T-helper 2 cell (primary cell): ENCODE data around the gene C16orf86.
A peak's percentile ranks its signal among the peaks of the same experiment; 100 is the strongest.

ENCODE experiments used
- DNase-seq, 5 experiments: peaks; one replicate each; pipeline versions ENCODE4 v3.0.0 to v3.0.0-alpha.2; 2012 to 2022

C16orf86 gene

GRCh38 chr16:67697422-67698185 is 31.0 kb downstream of the C16orf86 start:
- DNase-seq: no peak

DNA sequence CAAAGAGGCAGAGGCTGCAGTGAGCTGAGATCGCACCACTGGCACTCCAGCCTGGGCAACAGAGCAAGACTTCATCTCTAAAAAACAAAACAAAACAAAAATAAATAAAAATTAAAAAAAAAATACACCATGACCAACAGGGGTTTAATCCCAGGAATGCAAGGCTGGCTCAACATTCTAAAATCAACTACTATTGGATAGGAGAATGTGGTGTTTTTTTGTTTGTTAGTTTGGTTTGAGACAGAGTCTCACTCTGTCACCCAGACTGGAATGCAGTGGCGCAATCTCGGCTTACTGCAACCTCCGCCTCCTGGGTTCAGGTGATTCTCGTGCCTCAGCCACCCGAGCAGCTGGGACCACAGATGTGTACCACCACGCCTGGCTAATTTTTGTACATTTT is 32.7 kb downstream of the C16orf86 start:
- DNase-seq: peak in 1 of 5 experiments; percentile 13

GRCh38 chr16:67701420-67701819 is 34.8 kb downstream of the C16orf86 start:
- DNase-seq: no peak

- DNase-seq: no peak
These were observed 35.5 kb downstream of the C16orf86 start for GRCh38 chr16:67702130-67702529.

DNA sequence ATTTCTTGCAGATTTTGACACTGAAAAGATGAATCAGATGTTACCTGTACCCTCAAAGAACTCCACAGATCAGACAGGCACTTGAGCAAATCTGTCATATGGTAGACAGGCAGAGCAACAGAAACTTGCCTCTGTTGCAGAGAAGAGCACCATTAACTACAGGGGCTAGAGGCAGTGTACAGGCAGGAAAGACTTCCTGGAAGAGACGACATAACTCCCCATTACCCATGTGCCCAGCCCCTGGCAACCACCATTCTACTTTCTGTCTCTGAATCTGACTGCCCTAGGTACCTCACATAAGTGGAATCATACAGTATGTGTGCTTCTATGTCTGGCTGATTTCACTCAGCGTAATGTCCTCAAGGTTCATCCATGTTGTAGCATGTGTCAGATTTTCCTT is 37.0 kb downstream of the C16orf86 start:
- DNase-seq: peak in 1 of 5 experiments; percentile 55

GRCh38 chr16:67704110-67704509 is 37.5 kb downstream of the C16orf86 start:
- no peak for DNase-seq

DNA sequence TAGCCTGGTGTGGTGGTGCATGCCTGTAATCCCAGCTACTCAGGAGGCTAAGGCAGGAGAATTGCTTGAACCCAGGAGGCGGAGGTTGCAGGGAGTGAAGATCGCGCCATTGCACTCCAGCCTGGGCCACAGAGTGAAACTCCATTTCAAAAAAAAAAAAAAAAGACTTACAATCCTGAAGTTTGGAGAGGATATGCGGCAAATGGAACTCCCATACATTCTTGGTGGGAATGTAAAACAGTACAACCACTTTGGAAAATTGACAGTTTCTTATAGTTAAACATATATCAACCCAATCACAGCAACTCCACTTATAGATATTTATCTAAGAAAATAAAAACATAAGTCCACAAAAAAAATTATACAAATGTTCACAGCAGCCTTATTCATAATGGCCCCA is 40.6 kb downstream of the C16orf86 start:
- DNase-seq: no peak

GRCh38 chr16:67707790-67708189 is 41.2 kb downstream of the C16orf86 start:
- no peak for DNase-seq

DNA sequence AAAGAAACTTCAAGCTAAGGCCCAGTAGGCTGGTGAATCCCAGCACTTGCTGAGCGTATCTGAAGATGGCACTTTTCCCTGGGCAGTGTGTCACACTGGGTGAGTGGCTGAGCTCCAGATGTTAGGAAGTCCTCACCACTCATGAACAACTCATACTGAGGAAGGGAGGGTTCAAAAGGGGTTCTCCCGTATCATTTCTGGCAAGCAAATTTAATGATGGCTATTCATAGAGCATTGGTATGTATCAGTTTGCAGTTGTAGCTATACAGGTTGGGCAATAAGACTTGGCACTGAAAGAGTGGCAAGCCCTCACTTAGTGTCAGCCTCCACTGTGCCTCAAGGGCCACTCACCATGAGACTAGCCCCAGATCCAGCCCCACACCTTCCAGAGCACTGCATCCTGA is 41.8 kb downstream of the C16orf86 start:
- no peak for DNase-seq

GRCh38 chr16:67709050-67709449 is 42.4 kb downstream of the C16orf86 start:
- DNase-seq: no peak

DNA sequence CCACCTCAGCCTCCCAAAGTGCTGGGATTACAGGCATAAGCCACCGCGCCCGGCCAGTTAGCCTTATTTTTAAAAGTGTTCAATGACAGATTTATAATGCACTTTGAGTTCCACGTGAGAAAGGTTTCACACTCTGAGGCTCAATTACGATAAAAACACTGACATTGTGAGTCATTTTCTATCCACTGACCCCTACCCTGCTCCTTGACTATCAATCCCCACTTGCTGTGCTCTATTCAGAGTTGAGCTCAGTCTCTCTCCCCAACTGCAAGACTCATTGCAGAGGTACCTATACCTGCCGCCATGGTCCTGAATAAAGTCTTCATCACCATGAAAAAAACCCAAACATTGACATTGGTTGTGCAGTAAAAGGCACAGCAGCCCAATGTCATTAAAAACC is 44.0 kb downstream of the C16orf86 start:
- no peak for DNase-seq

DNA sequence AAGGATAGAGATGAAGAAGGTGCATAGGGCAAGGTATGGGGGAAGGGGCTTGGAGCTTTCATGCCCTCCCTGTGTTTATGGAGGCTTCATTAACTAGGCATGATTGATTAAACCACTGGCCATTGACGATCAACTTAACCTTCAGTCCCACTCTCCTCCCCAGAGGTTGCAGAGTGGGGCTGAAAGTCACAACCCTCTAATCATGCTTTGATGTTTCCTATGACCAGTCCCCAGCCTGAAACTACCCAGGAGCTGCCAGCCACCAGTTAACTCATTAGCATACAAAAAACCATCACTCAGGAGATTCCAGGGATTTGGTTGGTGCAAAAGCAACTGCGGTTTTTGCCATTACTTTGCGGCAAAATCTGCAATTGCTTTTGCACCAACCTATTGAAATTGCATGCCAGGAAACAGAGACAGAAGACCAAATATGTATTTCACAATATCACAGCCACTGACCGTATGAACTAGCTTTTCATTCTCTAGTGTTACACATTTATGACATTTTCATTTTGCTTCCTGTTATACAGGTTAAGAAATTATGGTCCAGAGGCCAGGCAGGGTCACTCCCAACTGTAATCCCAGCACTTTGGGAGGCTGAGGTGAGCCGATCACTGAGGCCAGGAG is 47.1 kb downstream of the C16orf86 start:
- no peak for DNase-seq

DNA sequence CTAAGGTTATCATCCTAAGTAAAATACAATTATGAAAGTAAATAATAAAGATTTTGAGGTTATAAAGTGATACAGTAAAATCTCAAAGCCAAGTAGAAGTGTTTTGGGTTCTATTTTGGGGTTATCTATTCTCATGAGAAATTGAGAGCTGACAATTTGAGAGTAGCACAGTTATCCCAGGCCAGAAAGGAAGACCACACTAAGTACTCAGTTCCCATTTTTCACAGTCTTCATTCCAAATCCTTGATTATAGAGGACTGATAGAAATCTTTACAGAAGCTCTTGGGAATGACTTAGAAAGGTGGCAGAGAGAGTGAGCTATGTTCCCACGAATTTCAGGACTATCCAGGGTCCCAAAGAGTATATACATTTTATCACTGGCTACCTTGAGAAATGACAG is 47.9 kb downstream of the C16orf86 start:
- no peak for DNase-seq

DNA sequence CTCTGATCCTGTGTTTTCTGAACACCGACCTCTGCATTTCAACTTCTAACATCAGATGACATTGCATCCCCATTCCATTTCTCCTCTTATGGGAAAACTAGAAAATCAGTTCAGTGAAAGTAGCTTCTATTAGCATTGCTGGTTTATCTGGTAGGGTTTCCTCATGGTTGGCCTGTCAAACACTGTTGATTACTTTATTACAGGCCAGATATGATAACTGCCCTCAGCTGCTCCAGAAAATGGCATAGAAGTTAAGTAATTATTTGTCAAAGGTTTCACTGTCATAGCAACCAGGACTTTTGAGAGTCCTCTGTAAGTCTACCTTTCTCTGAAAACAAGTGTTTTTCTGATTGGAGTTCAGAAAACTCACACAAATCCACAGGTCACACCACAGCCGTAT is 49.5 kb downstream of the C16orf86 start:
- DNase-seq: no peak
